Measurements from ENCODE around the gene SMCO2. TPM values are rescaled to one million over a fixed set of nuclear protein-coding genes. Genes with fewer than 3 reads are reported as not detected.

Gene SMCO2
- total RNA-seq: not detected

- no peak for DNase-seq
Observed at GRCh38 chr12:27446436-27446835, at the start of gene SMCO2. SMCO2 (plus strand) TSS chr12:27446736; CDS start chr12:27470632, 23,896 bp downstream.

- no peak for DNase-seq
Observed at GRCh38 chr12:27398466-27398865, 48.1 kb upstream of the SMCO2 start.

- no peak for DNase-seq
Observed at GRCh38 chr12:27399074-27399473, 47.5 kb upstream of the SMCO2 start.

- DNase-seq: no peak
Observed at GRCh38 chr12:27400856-27401354, 45.6 kb upstream of the SMCO2 start.

- no peak for DNase-seq
Observed at GRCh38 chr12:27412047-27412446, 34.5 kb upstream of the SMCO2 start.

- no peak for DNase-seq
Observed at GRCh38 chr12:27422697-27423096, 23.8 kb upstream of the SMCO2 start.

GRCh38 chr12:27424631-27425230 lies 21.8 kb upstream of the SMCO2 start:
- peak; percentile 60 for DNase-seq

GRCh38 chr12:27425306-27425705 lies 21.2 kb upstream of the SMCO2 start:
- DNase-seq: no peak

- DNase-seq: no peak
Observed at GRCh38 chr12:27426743-27427487, 19.6 kb upstream of the SMCO2 start.

- no peak for DNase-seq
Observed at GRCh38 chr12:27427824-27428223, 18.7 kb upstream of the SMCO2 start.

- no peak for DNase-seq
Observed at GRCh38 chr12:27428466-27428865, 18.1 kb upstream of the SMCO2 start.

- DNase-seq: no peak
Observed at GRCh38 chr12:27429606-27430005, 16.9 kb upstream of the SMCO2 start.

- DNase-seq: no peak
Observed at GRCh38 chr12:27431185-27431584, 15.4 kb upstream of the SMCO2 start.

- DNase-seq: no peak
Observed at GRCh38 chr12:27434673-27435565, 11.6 kb upstream of the SMCO2 start.

GRCh38 chr12:27436029-27436428 lies 10.5 kb upstream of the SMCO2 start:
- DNase-seq: no peak

GRCh38 chr12:27436768-27437167 lies 9.8 kb upstream of the SMCO2 start:
- DNase-seq: no peak

- no peak for DNase-seq
Observed at GRCh38 chr12:27437839-27438238, 8.7 kb upstream of the SMCO2 start.

GRCh38 chr12:27447761-27448160 lies 1.2 kb downstream of the SMCO2 start:
- DNase-seq: no peak

- no peak for DNase-seq
Observed at GRCh38 chr12:27449026-27449425, 2.5 kb downstream of the SMCO2 start.

- DNase-seq: no peak
Observed at GRCh38 chr12:27449893-27450534, 3.5 kb downstream of the SMCO2 start.

GRCh38 chr12:27451036-27451825 lies 4.7 kb downstream of the SMCO2 start:
- no peak for DNase-seq
